Measurements from ENCODE around the gene RTL5. TPM values are rescaled to one million over a fixed set of nuclear protein-coding genes. Genes with fewer than 3 reads are reported as not detected.
A peak's percentile ranks its signal among the peaks of the same experiment; 100 is the strongest.

The RTL5 gene
- total RNA-seq, 1 donor from 2014 or later = 3.1 TPM

DNA sequence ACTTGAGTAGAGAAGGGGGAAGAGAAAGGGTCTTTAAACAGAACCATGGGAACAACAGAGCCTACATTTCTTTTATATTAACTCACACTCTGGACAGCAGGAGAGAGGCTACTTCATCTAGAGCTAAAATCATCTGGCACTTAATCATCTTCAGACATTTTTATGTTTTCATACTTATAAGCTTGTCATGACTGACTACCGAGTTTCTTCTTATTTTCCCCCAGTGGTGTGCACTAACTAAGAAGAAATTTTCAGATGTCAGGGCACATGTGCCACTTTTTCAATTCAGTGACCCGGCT is 11.8 kb upstream of the RTL5 start:
- Histone ChIP-seq H3K36me3 (ENCODE audit: control insufficient read depth in 3 of 3, insufficient read depth in 3 of 3, low read length in 3 of 3) (peaks cover 0 to 12% (median 0%) of the 10 kb centered on the region in 3 donors), H3K4me1 (ENCODE audit: control insufficient read depth in 3 of 3, insufficient read depth in 3 of 3, low read length in 3 of 3) (no peaks in the 10 kb centered on the region), H3K9me3 (ENCODE audit: control insufficient read depth in 3 of 3, low read length in 3 of 3) (no peaks in the 10 kb centered on the region), H3K9ac (ENCODE audit: low read depth in 1 of 3, low read length in 3 of 3) (no peak overlapping the region), H3K27me3 (ENCODE audit: control insufficient read depth in 3 of 3, insufficient read depth in 3 of 3, low read length in 3 of 3) (peaks cover 0 to 8% (median 0%) of the 10 kb centered on the region in 3 donors), H3K27ac (ENCODE audit: low read depth, low read length) (no peak overlapping the region), H3K4me3 (ENCODE audit: low read length in 3 of 3) (no peak overlapping the region)

DNA sequence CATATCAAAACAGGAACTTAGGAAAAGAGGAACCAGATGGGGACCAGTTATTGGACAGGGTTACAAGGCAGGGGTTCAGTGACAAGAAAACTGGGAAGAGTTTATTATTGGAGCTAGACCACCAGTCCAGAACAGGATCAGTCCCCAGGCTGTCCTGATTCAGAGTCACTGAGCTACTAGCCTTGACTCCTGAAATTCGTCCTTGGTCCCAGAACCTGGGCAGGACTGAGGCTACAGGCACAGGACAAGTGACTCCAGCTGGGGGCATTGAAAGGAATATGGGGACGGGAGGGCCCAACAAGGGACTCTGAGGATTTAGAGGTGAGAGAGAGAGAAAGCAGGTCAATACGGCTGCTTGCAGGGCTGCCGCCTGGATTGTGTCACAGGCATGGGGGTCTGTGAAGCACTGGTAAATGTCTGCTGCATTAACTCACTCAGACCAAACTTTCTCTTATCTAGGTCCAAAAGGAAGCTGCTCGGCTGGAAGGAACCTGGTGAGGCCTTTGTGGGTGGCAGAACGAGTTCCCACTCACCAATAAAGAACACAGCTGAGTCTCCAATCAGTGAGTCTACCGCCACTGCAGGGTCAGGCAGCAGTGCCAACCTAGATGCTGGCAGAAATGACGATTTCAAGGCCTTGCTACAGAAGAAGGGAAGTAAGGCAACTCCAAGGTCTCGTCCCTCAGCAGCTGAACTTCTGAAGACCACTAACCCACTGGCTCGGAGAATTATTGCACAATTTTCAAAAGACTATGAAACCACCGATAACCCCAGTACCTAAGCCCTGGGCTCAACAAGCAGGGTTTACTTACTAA is 11.3 kb upstream of the RTL5 start:
- peaks cover 0 to 8% (median 0%) of the 10 kb centered on the region in 3 donors for H3K27me3 ChIP-seq (ENCODE audit: control insufficient read depth in 3 of 3, insufficient read depth in 3 of 3, low read length in 3 of 3)
- H3K4me1 ChIP-seq (ENCODE audit: control insufficient read depth in 3 of 3, insufficient read depth in 3 of 3, low read length in 3 of 3) = no peaks in the 10 kb centered on the region
- no peak overlapping the region for H3K4me3 ChIP-seq (ENCODE audit: low read length in 3 of 3)
- H3K36me3 ChIP-seq (ENCODE audit: control insufficient read depth in 3 of 3, insufficient read depth in 3 of 3, low read length in 3 of 3) = peaks cover 0 to 14% (median 0%) of the 10 kb centered on the region in 3 donors
- no peaks in the 10 kb centered on the region for H3K9me3 ChIP-seq (ENCODE audit: control insufficient read depth in 3 of 3, low read length in 3 of 3)
- no peak overlapping the region for H3K9ac ChIP-seq (ENCODE audit: low read depth in 1 of 3, low read length in 3 of 3)
- H3K27ac ChIP-seq (ENCODE audit: low read depth, low read length) = no peak overlapping the region

DNA sequence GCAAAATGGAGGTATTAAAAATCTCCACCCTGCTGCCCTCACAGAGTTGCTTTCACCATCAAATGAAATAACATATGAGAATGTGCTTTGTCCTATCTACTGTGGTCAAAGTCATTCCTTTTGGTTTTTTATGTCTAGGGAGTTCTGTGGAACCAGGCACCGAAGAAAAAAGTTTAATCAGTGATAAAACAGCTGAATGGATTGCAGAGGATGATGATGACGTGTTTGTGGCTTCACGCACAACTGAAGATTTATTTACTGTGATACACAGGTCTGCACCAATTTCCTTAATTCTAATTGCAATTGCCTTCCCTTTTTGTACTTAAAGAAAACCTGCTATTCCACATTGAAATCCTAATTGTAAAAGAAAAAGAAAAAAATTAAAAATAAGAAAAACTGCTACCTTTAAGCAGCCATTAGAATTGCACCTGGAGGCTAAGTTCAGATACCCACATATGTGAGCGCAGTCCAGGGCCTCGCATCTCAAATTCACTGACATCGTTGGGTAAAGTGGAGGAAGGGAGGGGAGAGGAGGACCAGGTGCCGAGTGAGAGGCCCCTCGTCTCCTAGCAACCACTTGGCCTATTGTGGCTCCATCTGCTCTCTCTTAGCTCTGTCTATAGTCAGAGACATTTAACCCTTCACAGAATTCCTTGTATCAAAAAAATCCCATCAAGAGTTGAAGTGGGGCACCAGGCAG is 10.5 kb upstream of the RTL5 start:
- no peak overlapping the region for H3K4me3 ChIP-seq (ENCODE audit: low read length in 3 of 3)
- H3K27me3 ChIP-seq (ENCODE audit: control insufficient read depth in 3 of 3, insufficient read depth in 3 of 3, low read length in 3 of 3) = peaks cover 0 to 8% (median 0%) of the 10 kb centered on the region in 3 donors
- no peaks in the 10 kb centered on the region for H3K4me1 ChIP-seq (ENCODE audit: control insufficient read depth in 3 of 3, insufficient read depth in 3 of 3, low read length in 3 of 3)
- H3K27ac ChIP-seq (ENCODE audit: low read depth, low read length) = no peak overlapping the region
- peaks cover 0 to 14% (median 0%) of the 10 kb centered on the region in 3 donors for H3K36me3 ChIP-seq (ENCODE audit: control insufficient read depth in 3 of 3, insufficient read depth in 3 of 3, low read length in 3 of 3)
- H3K9me3 ChIP-seq (ENCODE audit: control insufficient read depth in 3 of 3, low read length in 3 of 3) = no peaks in the 10 kb centered on the region
- H3K9ac ChIP-seq (ENCODE audit: low read depth in 1 of 3, low read length in 3 of 3) = no peak overlapping the region

DNA sequence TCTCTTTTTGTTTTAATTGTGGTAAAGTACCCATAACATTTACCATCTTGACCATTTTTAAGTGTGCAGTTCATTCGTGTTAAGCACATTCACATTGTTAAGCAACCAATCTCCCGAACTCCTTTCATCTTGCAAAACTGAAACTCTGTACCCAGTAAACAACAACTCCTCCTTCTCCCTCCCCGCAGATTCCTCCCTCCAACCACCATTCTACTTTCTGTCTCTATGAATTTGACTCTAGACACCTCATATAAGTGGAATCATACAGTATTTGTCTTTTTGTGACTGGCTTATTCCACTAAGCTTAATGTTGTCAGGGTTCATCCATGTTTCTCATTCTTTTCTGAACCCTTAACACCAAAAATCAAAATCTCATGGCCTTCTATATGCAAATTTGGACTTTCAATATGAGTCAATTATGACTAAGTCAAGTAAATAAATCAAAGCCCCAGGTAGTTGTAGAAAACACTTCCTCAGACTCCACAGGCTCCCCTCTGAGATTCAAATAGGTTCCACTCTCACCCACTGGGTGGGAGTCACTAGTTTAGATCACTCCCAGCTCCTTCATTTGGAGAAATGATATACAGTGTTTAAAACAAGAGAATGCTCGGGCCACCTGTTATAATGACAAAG is 9.8 kb upstream of the RTL5 start:
- Histone ChIP-seq H3K27me3 (ENCODE audit: control insufficient read depth in 3 of 3, insufficient read depth in 3 of 3, low read length in 3 of 3) (peaks cover 0 to 8% (median 0%) of the 10 kb centered on the region in 3 donors), H3K27ac (ENCODE audit: low read depth, low read length) (no peak overlapping the region), H3K36me3 (ENCODE audit: control insufficient read depth in 3 of 3, insufficient read depth in 3 of 3, low read length in 3 of 3) (peaks cover 0 to 14% (median 0%) of the 10 kb centered on the region in 3 donors), H3K9ac (ENCODE audit: low read depth in 1 of 3, low read length in 3 of 3) (no peak overlapping the region), H3K4me3 (ENCODE audit: low read length in 3 of 3) (no peak overlapping the region), H3K9me3 (ENCODE audit: control insufficient read depth in 3 of 3, low read length in 3 of 3) (no peaks in the 10 kb centered on the region), H3K4me1 (ENCODE audit: control insufficient read depth in 3 of 3, insufficient read depth in 3 of 3, low read length in 3 of 3) (no peaks in the 10 kb centered on the region)

DNA sequence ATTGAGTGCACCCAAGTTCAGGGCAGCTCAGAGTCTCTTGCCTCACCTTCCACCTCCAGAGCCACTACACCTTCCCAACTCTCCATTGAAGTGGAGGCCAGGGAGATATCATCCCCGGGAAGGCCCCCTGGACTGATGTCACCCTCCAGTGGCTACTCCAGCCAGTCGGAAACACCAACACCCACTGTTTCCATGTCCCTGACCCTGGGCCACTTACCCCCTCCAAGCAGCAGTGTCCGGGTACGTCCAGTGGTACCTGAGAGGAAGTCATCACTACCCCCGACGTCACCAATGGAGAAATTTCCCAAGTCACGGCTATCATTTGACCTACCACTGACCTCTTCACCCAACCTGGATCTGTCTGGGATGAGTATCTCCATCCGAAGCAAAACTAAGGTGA is 7.8 kb upstream of the RTL5 start:
- Histone ChIP-seq H3K4me1 (ENCODE audit: control insufficient read depth in 3 of 3, insufficient read depth in 3 of 3, low read length in 3 of 3) (no peaks in the 10 kb centered on the region), H3K27ac (ENCODE audit: low read depth, low read length) (no peak overlapping the region), H3K27me3 (ENCODE audit: control insufficient read depth in 3 of 3, insufficient read depth in 3 of 3, low read length in 3 of 3) (peaks cover 0 to 8% (median 0%) of the 10 kb centered on the region in 3 donors), H3K4me3 (ENCODE audit: low read length in 3 of 3) (no peak overlapping the region), H3K36me3 (ENCODE audit: control insufficient read depth in 3 of 3, insufficient read depth in 3 of 3, low read length in 3 of 3) (peaks cover 0 to 14% (median 0%) of the 10 kb centered on the region in 3 donors), H3K9ac (ENCODE audit: low read depth in 1 of 3, low read length in 3 of 3) (no peak overlapping the region), H3K9me3 (ENCODE audit: control insufficient read depth in 3 of 3, low read length in 3 of 3) (no peaks in the 10 kb centered on the region)

DNA sequence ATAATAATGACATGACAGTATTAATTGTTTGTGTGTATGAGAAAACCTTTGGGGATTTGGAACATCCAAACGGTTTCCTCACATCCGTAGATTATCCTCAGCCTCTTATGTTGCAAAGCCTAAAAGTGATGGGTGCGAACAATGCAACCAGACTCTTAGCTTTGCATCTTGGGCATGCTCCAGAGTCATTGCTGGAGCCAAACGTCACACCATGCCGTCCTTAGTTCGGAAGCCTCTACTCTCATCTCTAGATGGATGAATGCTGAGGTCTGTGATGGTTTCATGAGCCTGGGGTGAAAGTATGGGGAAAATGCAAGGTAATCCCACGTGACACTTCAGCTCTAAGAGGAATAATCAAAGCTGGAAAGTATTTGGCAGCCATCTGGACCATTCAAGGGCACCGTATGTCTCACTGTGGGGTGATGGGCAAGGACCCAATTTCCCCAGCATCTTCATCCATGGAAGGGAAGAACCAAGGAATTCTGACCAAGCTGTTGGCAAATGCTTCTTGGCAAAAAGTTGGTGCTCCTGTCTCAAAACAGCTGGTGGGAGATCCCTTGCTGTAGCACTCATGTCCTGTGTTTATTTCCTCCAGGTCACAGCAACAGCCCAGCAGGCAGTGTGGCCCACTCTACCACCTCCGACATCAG is 6.3 kb upstream of the RTL5 start:
- no peak overlapping the region for H3K9ac ChIP-seq (ENCODE audit: low read depth in 1 of 3, low read length in 3 of 3)
- H3K4me3 ChIP-seq (ENCODE audit: low read length in 3 of 3) = no peak overlapping the region
- peaks cover 0 to 10% (median 0%) of the 10 kb centered on the region in 3 donors for H3K36me3 ChIP-seq (ENCODE audit: control insufficient read depth in 3 of 3, insufficient read depth in 3 of 3, low read length in 3 of 3)
- H3K4me1 ChIP-seq (ENCODE audit: control insufficient read depth in 3 of 3, insufficient read depth in 3 of 3, low read length in 3 of 3) = no peaks in the 10 kb centered on the region
- no peaks in the 10 kb centered on the region for H3K9me3 ChIP-seq (ENCODE audit: control insufficient read depth in 3 of 3, low read length in 3 of 3)
- H3K27me3 ChIP-seq (ENCODE audit: control insufficient read depth in 3 of 3, insufficient read depth in 3 of 3, low read length in 3 of 3) = peaks cover 0 to 14% (median 2%) of the 10 kb centered on the region in 3 donors
- no peak overlapping the region for H3K27ac ChIP-seq (ENCODE audit: low read depth, low read length)

DNA sequence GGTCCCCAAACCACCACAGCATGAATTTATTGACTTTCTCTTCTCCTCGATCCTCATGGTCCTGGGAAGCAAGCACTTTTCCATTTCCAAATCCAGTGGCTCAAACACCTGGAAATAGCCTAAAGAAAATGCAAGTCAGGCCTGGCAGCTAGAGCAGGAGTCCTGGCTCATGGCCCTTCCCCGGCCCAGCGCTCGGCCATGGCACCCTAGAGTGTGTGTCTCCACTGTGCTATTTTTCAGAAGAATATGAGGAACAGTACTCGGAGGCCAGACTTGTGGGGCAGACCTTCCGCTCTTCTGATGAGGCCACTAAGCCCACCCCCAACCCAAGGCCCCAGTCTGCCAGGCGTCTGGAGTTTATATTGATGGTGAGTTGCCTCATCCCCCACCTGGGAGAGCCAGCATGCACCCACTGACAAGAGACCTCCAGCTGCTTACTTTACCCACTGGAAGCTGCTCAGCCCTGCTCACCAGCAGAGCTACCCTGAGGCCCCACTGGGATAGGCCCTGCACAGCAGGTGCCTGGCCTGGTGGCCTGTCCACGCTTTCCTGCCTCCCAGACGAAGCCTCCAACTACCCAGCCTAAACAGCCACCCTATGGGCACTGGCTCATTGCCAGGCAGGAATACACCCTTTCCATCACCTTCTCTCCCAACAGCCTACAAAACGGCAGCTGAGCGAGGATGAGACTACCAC is 2.3 kb upstream of the RTL5 start:
- H3K4me3 ChIP-seq (ENCODE audit: low read length in 3 of 3) = no peak overlapping the region
- H3K36me3 ChIP-seq (ENCODE audit: control insufficient read depth in 3 of 3, insufficient read depth in 3 of 3, low read length in 3 of 3) = peaks cover 0 to 6% (median 0%) of the 10 kb centered on the region in 3 donors
- peaks cover 0 to 5% (median 3%) of the 10 kb centered on the region in 3 donors for H3K4me1 ChIP-seq (ENCODE audit: control insufficient read depth in 3 of 3, insufficient read depth in 3 of 3, low read length in 3 of 3)
- H3K9me3 ChIP-seq (ENCODE audit: control insufficient read depth in 3 of 3, low read length in 3 of 3) = no peaks in the 10 kb centered on the region
- no peak overlapping the region for H3K27ac ChIP-seq (ENCODE audit: low read depth, low read length)
- peaks cover 0 to 17% (median 4%) of the 10 kb centered on the region in 3 donors for H3K27me3 ChIP-seq (ENCODE audit: control insufficient read depth in 3 of 3, insufficient read depth in 3 of 3, low read length in 3 of 3)
- no peak overlapping the region for H3K9ac ChIP-seq (ENCODE audit: low read depth in 1 of 3, low read length in 3 of 3)

DNA sequence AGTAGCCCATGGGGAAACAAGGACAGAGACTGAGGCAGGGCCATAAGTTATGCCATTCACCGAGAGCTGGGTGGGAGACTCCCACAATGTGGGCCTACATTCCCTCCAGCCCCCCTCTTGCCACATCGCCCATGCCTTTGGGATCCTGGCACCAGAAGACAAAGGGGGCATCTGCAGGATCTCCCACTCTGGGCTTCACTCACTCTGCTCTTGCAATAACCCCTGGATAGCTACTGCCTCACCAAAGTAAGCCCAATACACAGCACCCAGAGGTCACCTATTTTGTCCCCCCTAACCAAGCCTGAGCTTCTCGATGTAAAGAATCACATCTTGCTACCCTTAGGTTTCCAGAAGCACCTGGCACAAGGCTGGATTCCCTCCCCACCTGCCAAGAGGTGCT is 741 bp upstream of the RTL5 start:
- Histone ChIP-seq H3K9ac (ENCODE audit: low read depth in 1 of 3, low read length in 3 of 3) (no peak overlapping the region), H3K4me1 (ENCODE audit: control insufficient read depth in 3 of 3, insufficient read depth in 3 of 3, low read length in 3 of 3) (peaks cover 0 to 5% (median 3%) of the 10 kb centered on the region in 3 donors), H3K4me3 (ENCODE audit: low read length in 3 of 3) (no peak overlapping the region), H3K36me3 (ENCODE audit: control insufficient read depth in 3 of 3, insufficient read depth in 3 of 3, low read length in 3 of 3) (no peaks in the 10 kb centered on the region), H3K27ac (ENCODE audit: low read depth, low read length) (no peak overlapping the region), H3K27me3 (ENCODE audit: control insufficient read depth in 3 of 3, insufficient read depth in 3 of 3, low read length in 3 of 3) (peaks cover 0 to 17% (median 4%) of the 10 kb centered on the region in 3 donors), H3K9me3 (ENCODE audit: control insufficient read depth in 3 of 3, low read length in 3 of 3) (no peaks in the 10 kb centered on the region)

DNA sequence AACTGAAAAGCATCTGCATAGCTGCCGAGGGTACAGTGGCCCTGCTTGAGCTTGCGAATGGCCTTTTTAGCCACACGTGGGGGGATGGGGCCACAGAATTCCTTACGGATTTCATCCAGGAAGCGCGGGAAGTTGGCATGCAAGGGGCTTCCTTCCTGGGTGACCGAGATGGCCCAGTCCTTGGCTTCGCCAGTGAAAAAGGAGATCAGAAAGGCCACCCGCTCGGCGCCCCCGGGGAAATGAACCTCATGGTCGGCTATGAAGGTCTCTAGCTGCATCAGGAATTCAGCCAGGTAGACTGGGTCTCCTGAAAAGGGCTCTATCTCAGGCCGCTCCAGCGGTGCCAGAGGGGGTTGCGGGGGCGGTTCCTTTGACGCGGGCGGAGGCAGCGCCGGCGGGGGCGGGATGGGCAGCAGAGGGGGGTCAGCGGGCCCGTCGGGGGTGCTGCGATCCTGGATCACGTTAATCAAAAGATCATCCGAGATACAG is 909 bp downstream of the RTL5 start:
- Histone ChIP-seq H3K36me3 (ENCODE audit: control insufficient read depth in 3 of 3, insufficient read depth in 3 of 3, low read length in 3 of 3) (no peaks in the 10 kb centered on the region), H3K27me3 (ENCODE audit: control insufficient read depth in 3 of 3, insufficient read depth in 3 of 3, low read length in 3 of 3) (peaks cover 0 to 17% (median 4%) of the 10 kb centered on the region in 3 donors), H3K4me1 (ENCODE audit: control insufficient read depth in 3 of 3, insufficient read depth in 3 of 3, low read length in 3 of 3) (peaks cover 5 to 13% (median 12%) of the 10 kb centered on the region in 3 donors), H3K4me3 (ENCODE audit: low read length in 3 of 3) (peak overlapping the region in 2 of 3 donors; percentile 36 to 54), H3K27ac (ENCODE audit: low read depth, low read length) (no peak overlapping the region), H3K9me3 (ENCODE audit: control insufficient read depth in 3 of 3, low read length in 3 of 3) (no peaks in the 10 kb centered on the region), H3K9ac (ENCODE audit: low read depth in 1 of 3, low read length in 3 of 3) (peak overlapping the region in 1 of 3 donors; percentile 33)

Data from skeletal muscle tissue (tissue), 4 donors.